H1 (cell line): ENCODE measurements around the gene CDC42SE1. TPM values are rescaled to one million over a fixed set of nuclear protein-coding genes. Genes with fewer than 3 reads are reported as not detected.

Experiments used
- CTCF ChIA-PET: fragments of 300-600 bp; sonication (Branson Sonifier 250); formaldehyde crosslinking; loops from one replicate; lab custom pipeline; 2021; ENCODE audit not compliant: partially characterized antibody; lab: Charles Lee
- POLR2A ChIA-PET: fragments of 300-600 bp; sonication (Branson Sonifier 250); formaldehyde crosslinking; loops from one replicate; lab custom pipeline; 2021; ENCODE audit warnings: inconsistent platforms; ENCODE audit not compliant: partially characterized antibody; lab: Charles Lee
- DNase-seq, 2 experiments: peaks; one replicate each; pipeline versions ENCODE4 v3.0.0 to v3.0.0-alpha.2; 2010 to 2022; ENCODE audit warnings: low spot score in 2 of 2, low read depth in 1 of 2, mixed read lengths in 1 of 2
- FAIRE-seq: peaks from 2 replicates; lab custom pipeline; 2011; peaks lifted over from hg19 to GRCh38; lab: Jason Lieb, UNC
- H2AFZ ChIP-seq: 2 replicates; pipeline ENCODE4 v1.8.1; 2012; ENCODE audit warnings: low read length, inconsistent platforms
- H2AK5ac ChIP-seq: 2 replicates; pipeline ENCODE4 v1.6.1; 2013; ENCODE audit warnings: low read depth, low read length
- H2BK120ac ChIP-seq: replicated peaks from 2 replicates; pipeline ENCODE3; 2013; ENCODE audit warnings: low read depth, low read length, inconsistent platforms
- H2BK12ac ChIP-seq: 2 replicates; pipeline ENCODE4 v1.6.1; 2013; ENCODE audit warnings: low read depth, low read length
- H2BK15ac ChIP-seq: 2 replicates; pipeline ENCODE4 v1.6.1; 2013; ENCODE audit warnings: low read length
- H2BK20ac ChIP-seq: 2 replicates; pipeline ENCODE4 v1.6.1; 2013; ENCODE audit warnings: low read length
- H2BK5ac ChIP-seq: 2 replicates; pipeline ENCODE4 v1.6.1; 2013; ENCODE audit warnings: low read depth, low read length
- H3K14ac ChIP-seq: 2 replicates; pipeline ENCODE4 v1.6.1; 2013; ENCODE audit warnings: inconsistent platforms; ENCODE audit not compliant: insufficient read length
- H3K18ac ChIP-seq: 2 replicates; pipeline ENCODE4 v1.6.1; 2013; ENCODE audit warnings: low read length; ENCODE audit errors: extremely low read depth
- H3K23ac ChIP-seq: 2 replicates; pipeline ENCODE4 v1.6.1; 2013; ENCODE audit warnings: inconsistent platforms; ENCODE audit not compliant: insufficient read length
- H3K23me2 ChIP-seq: 2 replicates; pipeline ENCODE4 v1.6.1; 2013; ENCODE audit warnings: low read depth, low read length
- H3K27ac ChIP-seq: 2 replicates; pipeline ENCODE4 v1.6.1; 2011; ENCODE audit warnings: low read depth, low read length, inconsistent platforms
- H3K27me3 ChIP-seq, 4 experiments: replicated peaks in 1 of 4; 1 replicate in 1 of 4; 2 replicates in 3 of 4; pipeline versions ENCODE4 v1.6.1 to v1.8.1; 2011 to 2013; ENCODE audit warnings: low read length in 3 of 4, mild to moderate bottlenecking in 3 of 4, inconsistent platforms in 2 of 4, mixed read lengths in 2 of 4, moderate library complexity in 1 of 4; ENCODE audit not compliant: control insufficient read depth in 3 of 4, insufficient read depth in 3 of 4; ENCODE audit errors: extremely low read depth in 1 of 4
- H3K36me3 ChIP-seq, 4 experiments: 2 replicates each; pipeline versions ENCODE4 v1.6.1 to v1.8.1; 2011 to 2013; ENCODE audit warnings: mild to moderate bottlenecking in 4 of 4, low read length in 3 of 4, moderate library complexity in 2 of 4, control low read depth in 1 of 4, inconsistent platforms in 1 of 4; ENCODE audit not compliant: insufficient read depth in 4 of 4, control insufficient read depth in 2 of 4
- H3K4ac ChIP-seq: replicated peaks from 2 replicates; pipeline ENCODE3; 2013; ENCODE audit warnings: low read length, low read depth, mixed read lengths, inconsistent platforms; ENCODE audit not compliant: insufficient read length
- H3K4me1 ChIP-seq, 4 experiments: replicated peaks in 1 of 4; 1 replicate in 1 of 4; 2 replicates in 3 of 4; pipeline versions ENCODE4 v1.6.1 to v1.8.1; 2011 to 2013; ENCODE audit warnings: low read length in 3 of 4, inconsistent platforms in 2 of 4, mixed read lengths in 1 of 4; ENCODE audit not compliant: insufficient read depth in 4 of 4, control insufficient read depth in 3 of 4
- H3K4me2 ChIP-seq, 2 experiments: 2 replicates each; pipeline versions ENCODE4 v1.6.1 to v1.8.1; 2011 to 2013; ENCODE audit warnings: low read depth in 2 of 2, low read length in 2 of 2, control low read depth in 1 of 2, inconsistent platforms in 1 of 2, mild to moderate bottlenecking in 1 of 2; ENCODE audit not compliant: insufficient read depth in 1 of 2
- H3K4me3 ChIP-seq, 4 experiments: fragments of 200-600, 300-600 bp in 1 of 4; sonication (generic), shearing (Covaris generic), sonication (Bioruptor Twin) in 1 of 4; 2 replicates each; pipeline versions ENCODE4 v1.5.1 to v1.8.1; 2011 to 2016; ENCODE audit warnings: low read length in 4 of 4, low read depth in 3 of 4, control low read depth in 2 of 4, inconsistent platforms in 2 of 4, mild to moderate bottlenecking in 2 of 4, mixed read lengths in 1 of 4, moderate library complexity in 1 of 4; ENCODE audit not compliant: insufficient read depth in 2 of 4; ENCODE audit errors: extremely low read depth in 1 of 4
- H3K56ac ChIP-seq: replicated peaks from 2 replicates; pipeline ENCODE3; 2013; ENCODE audit warnings: low read depth, mild to moderate bottlenecking, mixed read lengths, low read length, inconsistent platforms; ENCODE audit not compliant: insufficient read length
- H3K79me1 ChIP-seq: 2 replicates; pipeline ENCODE4 v1.6.1; 2013; ENCODE audit warnings: low read depth, low read length, control low read depth
- H3K79me2 ChIP-seq, 2 experiments: 2 replicates each; pipeline versions ENCODE4 v1.6.1 to v1.8.1; 2012 to 2013; ENCODE audit warnings: low read length in 2 of 2, mild to moderate bottlenecking in 2 of 2, inconsistent platforms in 1 of 2; ENCODE audit not compliant: insufficient read depth in 2 of 2, control insufficient read depth in 1 of 2
- H3K9ac ChIP-seq, 4 experiments: replicated peaks in 1 of 4; 1 replicate in 1 of 4; 2 replicates in 3 of 4; pipeline versions ENCODE4 v1.6.1 to v1.8.1; 2011 to 2013; ENCODE audit warnings: low read depth in 3 of 4, low read length in 3 of 4, control low read depth in 2 of 4, mild to moderate bottlenecking in 2 of 4, moderate library complexity in 2 of 4, inconsistent platforms in 1 of 4; ENCODE audit errors: extremely low read depth in 1 of 4
- H3K9me3 ChIP-seq, 2 experiments: 2 replicates each; pipeline versions ENCODE4 v1.6.1 to v1.8.1; 2012 to 2013; ENCODE audit warnings: mild to moderate bottlenecking in 2 of 2, moderate library complexity in 2 of 2, control low read depth in 1 of 2, inconsistent platforms in 1 of 2, low read depth in 1 of 2, low read length in 1 of 2, mixed read lengths in 1 of 2; ENCODE audit not compliant: insufficient read depth in 2 of 2
- H4K20me1 ChIP-seq, 2 experiments: replicated peaks in 1 of 2; 2 replicates each; pipeline versions ENCODE3 to v1.8.1; 2011 to 2013; ENCODE audit warnings: inconsistent platforms in 2 of 2, low read length in 2 of 2, mild to moderate bottlenecking in 1 of 2; ENCODE audit not compliant: insufficient read depth in 2 of 2, control insufficient read depth in 1 of 2
- H4K5ac ChIP-seq: 2 replicates; pipeline ENCODE4 v1.6.1; 2013; ENCODE audit warnings: low read length, low read depth, mixed read lengths, inconsistent platforms; ENCODE audit not compliant: insufficient read length
- H4K8ac ChIP-seq: 2 replicates; pipeline ENCODE4 v1.8.0; 2013; ENCODE audit warnings: mild to moderate bottlenecking, moderate library complexity, low read length, inconsistent platforms; ENCODE audit not compliant: insufficient read depth; ENCODE audit errors: extremely low read depth
- H4K91ac ChIP-seq: replicated peaks from 2 replicates; pipeline ENCODE3; 2013; ENCODE audit warnings: low read length, mixed read lengths, inconsistent platforms; ENCODE audit not compliant: insufficient read length
- ATF2 ChIP-seq: IDR thresholded peaks from 2 replicates; pipeline ENCODE4 v1.6.1; 2012; ENCODE audit warnings: low read length, inconsistent platforms
- CREB1 ChIP-seq: IDR thresholded peaks from 2 replicates; pipeline ENCODE4 v1.6.1; 2012; ENCODE audit warnings: inconsistent platforms
- GTF2F1 ChIP-seq: IDR thresholded peaks from 2 replicates; pipeline ENCODE4 v1.6.1; 2012; ENCODE audit warnings: low read depth, low read length, improper control_type of control experiment, borderline replicate concordance
- POLR2AphosphoS5 ChIP-seq: IDR thresholded peaks from 2 replicates; pipeline ENCODE4 v1.6.1; 2011; ENCODE audit warnings: low read depth, low read length
- RAD21 ChIP-seq, 2 experiments: IDR thresholded peaks in 1 of 2; conservative IDR thresholded peaks in 1 of 2; 2 replicates each; pipeline ENCODE4 v1.6.1; 2011; ENCODE audit warnings: low read depth in 2 of 2, low read length in 2 of 2, improper control_type of control experiment in 1 of 2, inconsistent platforms in 1 of 2, mild to moderate bottlenecking in 1 of 2, moderate library complexity in 1 of 2
- RNF2 ChIP-seq: fragments of 200-900, 300-1000 bp; sonication (generic); IDR thresholded peaks from 2 replicates; pipeline ENCODE4 v1.7.1; 2016; ENCODE audit warnings: borderline replicate concordance, low read depth, mild to moderate bottlenecking, antibody characterized with exemption, low read length; ENCODE audit not compliant: poor library complexity, severe bottlenecking; ENCODE audit errors: missing control alignments
- SP2 ChIP-seq: IDR thresholded peaks from 2 replicates; pipeline ENCODE4 v1.6.1; 2012; ENCODE audit warnings: mild to moderate bottlenecking, low read length, inconsistent platforms
- WGBS, 2 experiments: shearing (Covaris generic) in 1 of 2; methylation state at CpG; one replicate each; pipeline versions ENCODE4 v1.1.6 to v1.1.7; 2013 to 2015; ENCODE audit warnings: low lambda C conversion rate in 2 of 2, mixed read lengths in 2 of 2, inconsistent platforms in 1 of 2, low coverage in 1 of 2, missing lambda C conversion rate in 1 of 2; ENCODE audit not compliant: insufficient replicate concordance in 2 of 2, insufficient coverage in 1 of 2, insufficient read length in 1 of 2; ENCODE audit errors: extremely low coverage in 1 of 2, missing lambda C conversion rate in 1 of 2; 5-methylcytosine and 5-hydroxymethylcytosine counted together
- polyA plus RNA-seq, 7 experiments: library from polyadenylated mRNA; depleted of rRNA in 3 of 7; stranded (reverse) in 5 of 7; unstranded in 2 of 7; fragments of >200 nt in 5 of 7; fragments of 200-250 nt in 2 of 7; gene quantifications; 1 replicate in 5 of 7; 2 replicates in 1 of 7; 4 replicates in 1 of 7; pipeline versions ENCODE4 v1.2.1 to v1.2.3, GENCODE V29; 2011 to 2013; ENCODE audit warnings: missing spikeins in 2 of 7, mixed read lengths in 2 of 7
- total RNA-seq: library from RNA; stranded (reverse); fragmentation: NEBNext Ultra II Directional; extraction: Animal tissue kit (Norgen Biotek cat#: 25700); gene quantifications from 2 replicates; pipeline ENCODE4 v1.2.1, GENCODE V29; 2021

Gene CDC42SE1
- total and polyA plus RNA-seq, 2 of the 8 experiments (the other 6 are each of a cell fraction or from before 2014, with no cell fraction given) = 30.5 to 74.1 TPM

- Histone ChIP-seq H3K4ac (no peak overlapping the region), H4K91ac (no peak overlapping the region), H3K9me3 (no peaks in the 10 kb centered on the region), H3K4me2 (no peak overlapping the region), H2BK20ac (no peak overlapping the region), H2BK5ac (no peak overlapping the region), H3K18ac (no peak overlapping the region), H3K23ac (no peak overlapping the region), H3K36me3 (peaks cover 0 to 7% (median 5%) of the 10 kb centered on the region in 4 experiments; a peak in 4 of 8 replicates), H2AK5ac (no peak overlapping the region), H3K79me2 (no peaks in the 10 kb centered on the region), H3K56ac (no peak overlapping the region), H2BK15ac (no peak overlapping the region), H3K4me3 (no peak overlapping the region), H3K27me3 (no peaks in the 10 kb centered on the region), H3K14ac (no peak overlapping the region), H3K23me2 (peaks cover 3% of the 10 kb centered on the region; the same call in 1 of the 2 replicates), H2BK120ac (no peak overlapping the region), H3K4me1 (peaks cover 1 to 8% (median 4%) of the 10 kb centered on the region in 4 experiments; a peak in 5 of 7 replicates), H2BK12ac (no peak overlapping the region), H2AFZ (no peak overlapping the region), H3K79me1 (no peaks in the 10 kb centered on the region), H3K27ac (no peak overlapping the region), H4K5ac (no peak overlapping the region), H3K9ac (no peak overlapping the region), H4K8ac (no peak overlapping the region), H4K20me1 (no peaks in the 10 kb centered on the region)
- CTCF ChIA-PET = interaction anchor here (0.9 to 7.8 kb wide), 3 partner anchors 9 to 154 kb away, joined by 4 to 142 read pairs (median 4); partner anchors contain the start of genes ANXA9 and TNFAIP8L2
- FAIRE-seq = no peak
- DNase-seq = no peak
- POLR2A ChIA-PET = interaction anchor here (1.2 to 1.7 kb wide), 3 partner anchors 21 to 387 kb away, joined by 3 to 5 read pairs (median 4); partner anchors contain the start of gene ANXA9
- 90% methylated on average over 2 of the region's 2 CpGs; no CpG with 5 or more reads in 1 of the 2 experiments for WGBS, 2 experiments
- TF ChIP-seq ATF2 (no peak), CREB1 (no peak), GTF2F1 (no peak), SP2 (no peak), POLR2AphosphoS5 (no peak), RAD21 (IDR thresholded peaks at IDR 0.05 in 1 of 2, conservative IDR thresholded peaks at IDR 0.05 in 1 of 2; ENCODE audit: low read depth in 2 of 2, low read length in 2 of 2) (no peak), RNF2 (no peak)
Observed at GRCh38 chr1:151002611-151003010, 56.8 kb downstream of the CDC42SE1 start.
